Measurements from ENCODE around the gene COMMD10. TPM values are rescaled to one million over a fixed set of nuclear protein-coding genes. Genes with fewer than 3 reads are reported as not detected.
A peak's percentile ranks its signal among the peaks of the same experiment; 100 is the strongest.

COMMD10 gene
- total RNA-seq, 2 donors from 2014 or later: 27.8 to 28.7 TPM

- ATAC-seq (no peak), DNase-seq (no peak)
- intact Hi-C loops (cut with DNase I): no loop called here
Measured at GRCh38 chr5:116159006-116159405, 74.2 kb downstream of the COMMD10 start.

- DNase-seq: no peak
- intact Hi-C loops (cut with DNase I): no loop called here
- ATAC-seq: no peak
Measured at GRCh38 chr5:116174111-116174510, 89.3 kb downstream of the COMMD10 start.

GRCh38 chr5:116176121-116176520, 91.3 kb downstream of the COMMD10 start:
- intact Hi-C loops (cut with DNase I): no loop called here
- ATAC-seq: peak in 1 of 2 donors; percentile 39
- DNase-seq: no peak

- intact Hi-C loops (cut with DNase I): no loop called here
- ATAC-seq (no peak), DNase-seq (no peak)
Measured at GRCh38 chr5:116178925-116179324, 94.1 kb downstream of the COMMD10 start.

GRCh38 chr5:116209166-116209565, 124.3 kb downstream of the COMMD10 start:
- intact Hi-C loops (cut with DNase I): no loop called here
- DNase-seq (peak; percentile 7), ATAC-seq (no peak)

GRCh38 chr5:116212225-116212624, 127.4 kb downstream of the COMMD10 start:
- ATAC-seq (no peak), DNase-seq (no peak)
- intact Hi-C loops (cut with DNase I): no loop called here

GRCh38 chr5:116216246-116216645, 131.4 kb downstream of the COMMD10 start:
- intact Hi-C loops (cut with DNase I): no loop called here
- ATAC-seq (no peak), DNase-seq (no peak)

- DNase-seq (no peak), ATAC-seq (no peak)
- intact Hi-C loops (cut with DNase I): no loop called here
Measured at GRCh38 chr5:116225281-116225922, 140.6 kb downstream of the COMMD10 start.

GRCh38 chr5:116229131-116229689, 144.4 kb downstream of the COMMD10 start:
- intact Hi-C loops (cut with DNase I): no loop called here
- DNase-seq (no peak), ATAC-seq (no peak)

GRCh38 chr5:116231288-116231687, 146.5 kb downstream of the COMMD10 start:
- no peak for ATAC-seq
- DNase-seq: no peak
- intact Hi-C loops (cut with DNase I): no loop called here

- DNase-seq (no peak), ATAC-seq (peak in 1 of 2 donors; percentile 38)
- intact Hi-C loops (cut with DNase I): no loop called here
Measured at GRCh38 chr5:116234681-116235080, 149.9 kb downstream of the COMMD10 start.

- intact Hi-C loops (cut with DNase I): no loop called here
- ATAC-seq (no peak), DNase-seq (no peak)
Measured at GRCh38 chr5:116237917-116238500, 153.2 kb downstream of the COMMD10 start.

GRCh38 chr5:116242343-116242742, 157.5 kb downstream of the COMMD10 start:
- no peak for ATAC-seq
- no peak for DNase-seq
- intact Hi-C loops (cut with DNase I): no loop called here

- intact Hi-C loops (cut with DNase I): no loop called here
- DNase-seq: no peak
- ATAC-seq: no peak
Measured at GRCh38 chr5:116248432-116248831, 163.6 kb downstream of the COMMD10 start.

- intact Hi-C loops (cut with DNase I): no loop called here
- DNase-seq (no peak), ATAC-seq (no peak)
Measured at GRCh38 chr5:116249648-116250047, 164.8 kb downstream of the COMMD10 start.

GRCh38 chr5:116256717-116257116, 171.9 kb downstream of the COMMD10 start:
- ATAC-seq: no peak
- intact Hi-C loops (cut with DNase I): no loop called here

GRCh38 chr5:116265471-116265870, 180.6 kb downstream of the COMMD10 start:
- intact Hi-C loops (cut with DNase I): no loop called here
- DNase-seq (no peak), ATAC-seq (no peak)

More at GRCh38 chr5:116256717-116257116, 171.9 kb downstream of the COMMD10 start:
- DNase-seq: no peak

GRCh38 chr5:116271446-116272025, 186.7 kb downstream of the COMMD10 start:
- intact Hi-C loops (cut with DNase I): no loop called here
- no peak for ATAC-seq
- DNase-seq: no peak

- ATAC-seq: peak in 1 of 2 donors; percentile 82
Measured at GRCh38 chr5:116272281-116272941, 187.6 kb downstream of the COMMD10 start.

More at GRCh38 chr5:116272281-116272941, 187.6 kb downstream of the COMMD10 start:
- no peak for DNase-seq
- intact Hi-C loops (cut with DNase I): no loop called here

Measured in left cardiac atrium (tissue), 4 donors.